Uterus (tissue), 4 donors: ENCODE data around the gene TICAM2. TPM values are rescaled to one million over a fixed set of nuclear protein-coding genes. Genes with fewer than 3 reads are reported as not detected.

ENCODE experiments used
- DNase-seq, 2 donors: peaks; one replicate each; pipeline ENCODE4 v3.0.0-alpha.2; 2019 to 2020
- H3K27ac ChIP-seq, 2 donors: fragments of 200-600 bp; sonication (generic); 1 replicate in 1 of 2; 2 replicates in 1 of 2; pipeline ENCODE4 v1.5.1; 2016 to 2018
- H3K27me3 ChIP-seq, 2 donors: fragments of 200-600 bp; sonication (generic); one replicate each; pipeline ENCODE4 v1.5.1; 2018 to 2019; ENCODE audit warnings: control low read depth in 1 of 2
- H3K36me3 ChIP-seq, 2 donors: fragments of 200-600 bp; sonication (generic); one replicate each; pipeline ENCODE4 v1.5.1; 2019; ENCODE audit warnings: control low read depth in 1 of 2
- H3K4me1 ChIP-seq, 2 donors: fragments of 200-600 bp; sonication (generic); one replicate each; pipeline ENCODE4 v1.5.1; 2018 to 2019; ENCODE audit warnings: control low read depth in 1 of 2
- H3K4me3 ChIP-seq, 2 donors: fragments of 200-600 bp; sonication (generic); 1 replicate in 1 of 2; 2 replicates in 1 of 2; pipeline ENCODE4 v1.5.1; 2018 to 2019; ENCODE audit warnings: mild to moderate bottlenecking in 1 of 2
- H3K9me3 ChIP-seq, 2 donors: fragments of 200-600 bp; sonication (generic); one replicate each; pipeline ENCODE4 v1.5.1; 2019; ENCODE audit warnings: control low read depth in 1 of 2
- POLR2A ChIP-seq, 2 donors: fragments of 450-650 bp; IDR thresholded peaks; one replicate each; pipeline ENCODE4 v1.6.1; 2016; ENCODE audit warnings: antibody characterized with exemption in 2 of 2, mild to moderate bottlenecking in 1 of 2, moderate library complexity in 1 of 2
- intact Hi-C: fragments of 100-400 bp; cut with DNase I; formaldehyde crosslinking; loops from one replicate; pipeline ENCODE4 v1.15.1; 2023; ENCODE audit warnings: low total_unique reads
- total RNA-seq, 4 donors: library from RNA; depleted of rRNA in 3 of 4; stranded (reverse); fragments of >200 nt in 3 of 4; gene quantifications; one replicate each; pipeline versions ENCODE4 v1.1.0 to v1.2.4, GENCODE V29; 2014 to 2023
- TF ChIP-seq, protein P1 (sequence below), 4 experiments: fragments of 200-600 bp in 2 of 4; fragments of 450-650 bp in 2 of 4; sonication (generic) in 2 of 4; IDR thresholded peaks; one replicate each; pipeline ENCODE4 v1.5.1; 2016 to 2019; ENCODE audit warnings: antibody characterized with exemption in 4 of 4, mild to moderate bottlenecking in 2 of 4, moderate library complexity in 1 of 4
- donor health status: DM: yes; HTN: yes; CAD: no.

The TICAM2 gene
- total RNA-seq, 4 donors from 2014 or later: 5.4 to 14.0 (median 13.5) TPM; not detected in 1

DNA sequence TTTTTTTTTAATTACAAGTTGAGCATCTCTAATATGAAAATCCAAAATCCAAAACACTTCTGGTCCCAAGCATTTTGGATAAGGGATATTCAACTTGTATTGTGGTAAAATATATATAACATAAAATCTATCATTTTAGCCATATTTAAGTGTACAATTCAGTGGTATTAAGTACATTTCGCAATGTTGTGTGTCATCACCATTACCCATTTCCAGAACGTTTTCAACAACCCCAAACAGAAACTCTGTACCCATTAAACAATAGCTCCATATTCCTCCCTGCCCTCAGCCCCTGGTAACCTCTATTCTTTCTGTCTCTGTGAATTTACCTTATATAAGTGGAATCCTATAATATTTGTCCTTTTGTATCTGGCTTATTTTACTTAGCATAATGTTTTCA, 24.9 kb downstream of the TICAM2 start:
- Histone ChIP-seq H3K27me3 (no peaks in the 10 kb centered on the region), H3K36me3 (no peaks in the 10 kb centered on the region), H3K4me3 (no peak overlapping the region), H3K9me3 (no peaks in the 10 kb centered on the region), H3K27ac (no peak overlapping the region), H3K4me1 (no peaks in the 10 kb centered on the region)
- TF ChIP-seq, protein P1, sequence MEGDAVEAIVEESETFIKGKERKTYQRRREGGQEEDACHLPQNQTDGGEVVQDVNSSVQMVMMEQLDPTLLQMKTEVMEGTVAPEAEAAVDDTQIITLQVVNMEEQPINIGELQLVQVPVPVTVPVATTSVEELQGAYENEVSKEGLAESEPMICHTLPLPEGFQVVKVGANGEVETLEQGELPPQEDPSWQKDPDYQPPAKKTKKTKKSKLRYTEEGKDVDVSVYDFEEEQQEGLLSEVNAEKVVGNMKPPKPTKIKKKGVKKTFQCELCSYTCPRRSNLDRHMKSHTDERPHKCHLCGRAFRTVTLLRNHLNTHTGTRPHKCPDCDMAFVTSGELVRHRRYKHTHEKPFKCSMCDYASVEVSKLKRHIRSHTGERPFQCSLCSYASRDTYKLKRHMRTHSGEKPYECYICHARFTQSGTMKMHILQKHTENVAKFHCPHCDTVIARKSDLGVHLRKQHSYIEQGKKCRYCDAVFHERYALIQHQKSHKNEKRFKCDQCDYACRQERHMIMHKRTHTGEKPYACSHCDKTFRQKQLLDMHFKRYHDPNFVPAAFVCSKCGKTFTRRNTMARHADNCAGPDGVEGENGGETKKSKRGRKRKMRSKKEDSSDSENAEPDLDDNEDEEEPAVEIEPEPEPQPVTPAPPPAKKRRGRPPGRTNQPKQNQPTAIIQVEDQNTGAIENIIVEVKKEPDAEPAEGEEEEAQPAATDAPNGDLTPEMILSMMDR (IDR thresholded peaks at IDR 0.05): no peak
- no peak for TF ChIP-seq POLR2A (IDR thresholded peaks at IDR 0.05)
- intact Hi-C loops: no loop called here
- no peak for DNase-seq

DNA sequence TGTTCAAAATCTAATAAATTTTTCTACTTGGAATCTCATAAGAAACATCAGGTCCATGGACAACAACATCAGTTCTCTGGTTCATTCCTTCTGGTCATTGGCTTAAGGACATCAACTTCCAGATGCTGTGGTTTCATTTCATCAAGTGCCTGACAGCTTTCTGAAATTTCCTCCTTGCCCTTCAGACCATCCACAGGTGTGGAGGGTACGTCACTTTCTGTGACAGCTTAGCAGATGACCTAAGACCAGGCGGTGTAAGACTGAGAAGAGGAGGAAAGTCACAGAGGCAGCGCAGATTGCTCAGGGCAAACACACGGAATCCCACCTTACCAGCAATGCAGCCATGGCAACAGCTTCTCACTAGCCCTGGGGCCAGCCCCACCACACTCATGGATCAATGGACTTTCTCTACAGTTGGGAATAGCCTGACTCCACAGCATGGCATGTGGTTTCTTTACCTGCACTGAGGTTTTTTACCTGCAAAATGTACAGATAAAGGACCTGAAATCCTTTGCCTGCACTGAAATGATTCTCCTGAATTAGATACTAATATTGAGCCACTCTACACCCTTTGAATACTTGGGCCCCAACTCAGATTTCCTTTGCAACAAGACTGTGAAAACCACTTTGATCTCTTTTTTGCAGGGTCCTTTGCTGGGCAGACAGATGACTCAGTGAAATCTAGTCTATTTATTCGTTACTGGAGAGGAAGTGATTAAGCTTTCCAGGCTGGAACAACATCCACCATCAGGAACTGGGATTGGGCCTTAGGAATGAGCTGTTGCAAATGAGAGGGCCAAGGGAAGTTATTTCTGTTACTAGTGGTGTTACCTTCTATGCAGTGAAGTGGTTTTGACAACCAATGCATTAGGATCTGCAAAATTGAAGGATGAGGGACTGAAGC, 26.9 kb downstream of the TICAM2 start:
- H3K27ac ChIP-seq: no peak overlapping the region
- intact Hi-C loops: no loop called here
- no peaks in the 10 kb centered on the region for H3K9me3 ChIP-seq
- DNase-seq: no peak
- H3K27me3 ChIP-seq: no peaks in the 10 kb centered on the region
- no peaks in the 10 kb centered on the region for H3K36me3 ChIP-seq
- H3K4me1 ChIP-seq: no peaks in the 10 kb centered on the region
- no peak overlapping the region for H3K4me3 ChIP-seq
- TF ChIP-seq, protein P1 (IDR thresholded peaks at IDR 0.05): no peak
- no peak for TF ChIP-seq POLR2A (IDR thresholded peaks at IDR 0.05)

DNA sequence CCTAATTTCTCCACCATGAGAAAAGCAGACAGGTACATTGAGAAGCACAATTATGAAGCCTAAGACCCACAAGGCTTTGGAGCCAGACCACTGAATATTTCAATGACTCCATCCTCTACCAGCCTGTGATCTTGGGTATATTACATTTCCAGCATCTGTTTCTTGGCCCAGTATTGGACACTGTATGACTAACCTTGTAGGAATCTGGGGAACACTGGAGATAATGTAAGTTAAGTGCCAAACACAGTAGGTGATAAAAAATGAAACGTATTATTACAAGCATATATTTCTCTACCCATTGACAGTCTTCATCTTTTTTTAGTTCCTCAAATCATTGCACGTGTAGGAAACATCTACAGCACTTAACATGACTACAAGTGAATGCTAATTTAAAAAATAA, 29.1 kb downstream of the TICAM2 start:
- no peaks in the 10 kb centered on the region for H3K9me3 ChIP-seq
- H3K27ac ChIP-seq: no peak overlapping the region
- intact Hi-C loops: no loop called here
- TF ChIP-seq POLR2A (IDR thresholded peaks at IDR 0.05): no peak
- TF ChIP-seq, protein P1 (IDR thresholded peaks at IDR 0.05): no peak
- no peak for DNase-seq
- no peaks in the 10 kb centered on the region for H3K27me3 ChIP-seq
- no peaks in the 10 kb centered on the region for H3K36me3 ChIP-seq
- no peaks in the 10 kb centered on the region for H3K4me1 ChIP-seq
- no peak overlapping the region for H3K4me3 ChIP-seq

- DNase-seq: no peak
- Histone ChIP-seq H3K4me3 (no peak overlapping the region), H3K27me3 (no peaks in the 10 kb centered on the region), H3K4me1 (no peaks in the 10 kb centered on the region), H3K27ac (no peak overlapping the region), H3K36me3 (no peaks in the 10 kb centered on the region), H3K9me3 (no peaks in the 10 kb centered on the region)
- no peak for TF ChIP-seq POLR2A (IDR thresholded peaks at IDR 0.05)
- TF ChIP-seq, protein P1 (IDR thresholded peaks at IDR 0.05): no peak
- intact Hi-C loops: no loop called here
Observed at GRCh38 chr5:115571441-115571878, 30.8 kb downstream of the TICAM2 start.

- Histone ChIP-seq H3K9me3 (no peaks in the 10 kb centered on the region), H3K4me3 (no peak overlapping the region), H3K36me3 (no peaks in the 10 kb centered on the region), H3K4me1 (no peaks in the 10 kb centered on the region), H3K27me3 (no peaks in the 10 kb centered on the region), H3K27ac (no peak overlapping the region)
- no peak for TF ChIP-seq POLR2A (IDR thresholded peaks at IDR 0.05)
- TF ChIP-seq, protein P1 (IDR thresholded peaks at IDR 0.05): no peak
- no peak for DNase-seq
- intact Hi-C loops: no loop called here
Observed at GRCh38 chr5:115568668-115569067, 33.6 kb downstream of the TICAM2 start.
